Liver (tissue), 9 donors: ENCODE results near the gene LGR5. TPM values are rescaled to one million over a fixed set of nuclear protein-coding genes. Genes with fewer than 3 reads are reported as not detected.

Experiments
- DNase-seq: peaks from one replicate; pipeline ENCODE4 v3.0.0-alpha.2; 2017; ENCODE audit warnings: low spot score
- H3K27ac ChIP-seq, 2 donors: one replicate each; pipeline ENCODE4 v1.7.0; 2013; ENCODE audit warnings: inconsistent platforms in 2 of 2, low read length in 2 of 2, control low read depth in 1 of 2, low read depth in 1 of 2, mild to moderate bottlenecking in 1 of 2
- H3K27me3 ChIP-seq, 4 donors: one replicate each; pipeline versions ENCODE4 v1.6.1 to v1.7.0; 2013; ENCODE audit warnings: low read length in 3 of 4, inconsistent platforms in 1 of 4, mild to moderate bottlenecking in 1 of 4, moderate library complexity in 1 of 4; ENCODE audit not compliant: control insufficient read depth in 4 of 4, insufficient read depth in 4 of 4
- H3K36me3 ChIP-seq, 4 donors: one replicate each; pipeline versions ENCODE4 v1.6.1 to v1.7.0; 2013; ENCODE audit warnings: low read length in 3 of 4, mild to moderate bottlenecking in 3 of 4, low read depth in 1 of 4, moderate library complexity in 1 of 4; ENCODE audit not compliant: control insufficient read depth in 4 of 4, insufficient read depth in 3 of 4
- H3K4me1 ChIP-seq, 4 donors: one replicate each; pipeline versions ENCODE4 v1.6.1 to v1.7.0; 2013; ENCODE audit warnings: low read length in 3 of 4, mild to moderate bottlenecking in 3 of 4, moderate library complexity in 1 of 4; ENCODE audit not compliant: control insufficient read depth in 4 of 4, insufficient read depth in 4 of 4
- H3K4me3 ChIP-seq, 3 donors: one replicate each; pipeline versions ENCODE4 v1.6.1 to v1.7.0; 2013; ENCODE audit warnings: low read length in 3 of 3, control low read depth in 1 of 3, low read depth in 1 of 3, mild to moderate bottlenecking in 1 of 3
- H3K9ac ChIP-seq, 2 donors: one replicate each; pipeline ENCODE4 v1.7.0; 2013; ENCODE audit warnings: low read length in 2 of 2, mild to moderate bottlenecking in 2 of 2, moderate library complexity in 2 of 2, control low read depth in 1 of 2, low read depth in 1 of 2
- H3K9me3 ChIP-seq, 4 donors: one replicate each; pipeline versions ENCODE4 v1.6.1 to v1.7.0; 2013; ENCODE audit warnings: low read length in 3 of 4; ENCODE audit not compliant: control insufficient read depth in 4 of 4
- CTCF ChIP-seq: fragments of 150-350 bp; IDR thresholded peaks from 2 replicates; pipeline ENCODE4 v1.5.1; 2017; ENCODE audit warnings: improper control_type of control experiment, low read depth, low read length; ENCODE audit not compliant: missing input control
- EGR1 ChIP-seq, 2 donors: IDR thresholded peaks; 2 replicates each; pipeline ENCODE4 v1.6.1; 2016 to 2018; ENCODE audit warnings: antibody characterized with exemption in 2 of 2, low read depth in 2 of 2
- FOXA1 ChIP-seq: IDR thresholded peaks from 2 replicates; pipeline ENCODE4 v1.6.1; 2016; ENCODE audit warnings: antibody characterized with exemption
- FOXA2 ChIP-seq: IDR thresholded peaks from 2 replicates; pipeline ENCODE4 v1.6.1; 2016; ENCODE audit warnings: antibody characterized with exemption
- GABPA ChIP-seq, 2 donors: IDR thresholded peaks in 1 of 2; conservative IDR thresholded peaks in 1 of 2; 2 replicates each; pipeline ENCODE4 v1.6.1; 2016; ENCODE audit warnings: antibody characterized with exemption in 2 of 2, mild to moderate bottlenecking in 1 of 2, moderate library complexity in 1 of 2
- HNF4A ChIP-seq, 2 donors: conservative IDR thresholded peaks; 2 replicates each; pipeline ENCODE4 v1.6.1; 2016; ENCODE audit warnings: antibody characterized with exemption in 2 of 2, mild to moderate bottlenecking in 2 of 2
- HNF4G ChIP-seq: IDR thresholded peaks from 2 replicates; pipeline ENCODE4 v1.6.1; 2016; ENCODE audit warnings: antibody characterized with exemption
- JUND ChIP-seq, 2 donors: IDR thresholded peaks; 2 replicates each; pipeline ENCODE4 v1.6.1; 2016; ENCODE audit warnings: antibody characterized with exemption in 2 of 2
- NR2F2 ChIP-seq: IDR thresholded peaks from 2 replicates; pipeline ENCODE4 v1.6.1; 2016; ENCODE audit warnings: antibody characterized with exemption
- REST ChIP-seq: IDR thresholded peaks from 2 replicates; pipeline ENCODE4 v1.6.1; 2016; ENCODE audit warnings: antibody characterized with exemption, mild to moderate bottlenecking
- RXRA ChIP-seq, 2 donors: IDR thresholded peaks; 2 replicates each; pipeline ENCODE4 v1.6.1; 2017 to 2018; ENCODE audit warnings: antibody characterized with exemption in 2 of 2, mild to moderate bottlenecking in 1 of 2
- SP1 ChIP-seq: IDR thresholded peaks from 2 replicates; pipeline ENCODE4 v1.6.1; 2018; ENCODE audit warnings: antibody characterized with exemption, mild to moderate bottlenecking
- TAF1 ChIP-seq: conservative IDR thresholded peaks from 2 replicates; pipeline ENCODE4 v1.6.1; 2016; ENCODE audit warnings: antibody characterized with exemption, mild to moderate bottlenecking
- YY1 ChIP-seq: IDR thresholded peaks from 2 replicates; pipeline ENCODE4 v1.6.1; 2016; ENCODE audit warnings: antibody characterized with exemption, mild to moderate bottlenecking
- ZBTB33 ChIP-seq: IDR thresholded peaks from 2 replicates; pipeline ENCODE4 v1.6.1; 2016; ENCODE audit warnings: antibody characterized with exemption
- WGBS: extraction: QIAGEN DNeasy Blood & Tissue Kit; methylation state at CpG from one replicate; pipeline ENCODE4 v1.1.7; 2013; 5-methylcytosine and 5-hydroxymethylcytosine counted together
- polyA plus RNA-seq, 2 donors: library from polyadenylated mRNA; stranded (reverse) in 1 of 2; unstranded in 1 of 2; fragments of 200-250 nt in 1 of 2; fragments of >200 nt in 1 of 2; fragmentation: Nextera tagmentation in 1 of 2; extraction: Ambion mirVana in 1 of 2; gene quantifications; one replicate each; pipeline versions ENCODE4 v1.2.1 to v1.2.3, GENCODE V29; 2013 to 2015
- total RNA-seq, 2 donors: library from RNA; depleted of rRNA; stranded (reverse); fragments of >200 nt; gene quantifications; one replicate each; pipeline ENCODE4 v1.2.3, GENCODE V29; 2014
- TF ChIP-seq, protein P1 (sequence below): IDR thresholded peaks from 2 replicates; pipeline ENCODE4 v1.6.1; 2016; ENCODE audit warnings: antibody characterized with exemption
- TF ChIP-seq, protein P2 (sequence below): IDR thresholded peaks from 2 replicates; pipeline ENCODE4 v1.6.1; 2016; ENCODE audit warnings: antibody characterized with exemption
- donor health status: healthy.
- donor health status: healthy.
- donor health status: healthy.
- donor health status: healthy.
- donor health status: healthy.

LGR5 gene
- total and polyA plus RNA-seq, 4 donors = 0.17 to 0.99 (median 0.82) TPM

- no peaks in the 10 kb centered on the region for H3K36me3 ChIP-seq
- no peak for DNase-seq
- no peaks in the 10 kb centered on the region for H3K4me1 ChIP-seq
- TF ChIP-seq, protein P1, sequence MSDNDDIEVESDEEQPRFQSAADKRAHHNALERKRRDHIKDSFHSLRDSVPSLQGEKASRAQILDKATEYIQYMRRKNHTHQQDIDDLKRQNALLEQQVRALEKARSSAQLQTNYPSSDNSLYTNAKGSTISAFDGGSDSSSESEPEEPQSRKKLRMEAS = no peak
- TF ChIP-seq ZBTB33 = no peak
- no peak for TF ChIP-seq GABPA (IDR thresholded peaks at IDR 0.05 in 1 of 2, conservative IDR thresholded peaks at IDR 0.05 in 1 of 2)
- TF ChIP-seq FOXA1 = no peak
- no peak for TF ChIP-seq HNF4A (conservative IDR thresholded peaks at IDR 0.05)
- TF ChIP-seq REST = no peak
- no peak for TF ChIP-seq NR2F2
- no peak for TF ChIP-seq RXRA (IDR thresholded peaks at IDR 0.05)
- no peak for TF ChIP-seq JUND (IDR thresholded peaks at IDR 0.05)
- no peak for TF ChIP-seq FOXA2
- no peak for TF ChIP-seq CTCF
- TF ChIP-seq YY1 = no peak
- no peak for TF ChIP-seq SP1
- TF ChIP-seq, protein P2, sequence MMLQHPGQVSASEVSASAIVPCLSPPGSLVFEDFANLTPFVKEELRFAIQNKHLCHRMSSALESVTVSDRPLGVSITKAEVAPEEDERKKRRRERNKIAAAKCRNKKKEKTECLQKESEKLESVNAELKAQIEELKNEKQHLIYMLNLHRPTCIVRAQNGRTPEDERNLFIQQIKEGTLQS = no peak
- no peak for TF ChIP-seq HNF4G
- no peak for TF ChIP-seq EGR1 (IDR thresholded peaks at IDR 0.05; ENCODE audit: low read depth in 2 of 2)
- TF ChIP-seq TAF1 = no peak
- no peak overlapping the region for H3K9ac ChIP-seq
- H3K4me3 ChIP-seq = no peak overlapping the region
- no peaks in the 10 kb centered on the region for H3K27me3 ChIP-seq
- WGBS = 92% methylated on average over 4 of the region's 4 CpGs
- peaks cover 0 to 5% (median 0%) of the 10 kb centered on the region in 4 donors for H3K9me3 ChIP-seq
- no peak overlapping the region for H3K27ac ChIP-seq
Observed at GRCh38 chr12:71499834-71500233, 60.2 kb downstream of the LGR5 start.
